Measurements from ENCODE around the gene ATP9A. TPM values are rescaled to one million over a fixed set of nuclear protein-coding genes. Genes with fewer than 3 reads are reported as not detected.

ATP9A gene
- total RNA-seq, 1 donor from 2014 or later, result 32.1 TPM

DNA sequence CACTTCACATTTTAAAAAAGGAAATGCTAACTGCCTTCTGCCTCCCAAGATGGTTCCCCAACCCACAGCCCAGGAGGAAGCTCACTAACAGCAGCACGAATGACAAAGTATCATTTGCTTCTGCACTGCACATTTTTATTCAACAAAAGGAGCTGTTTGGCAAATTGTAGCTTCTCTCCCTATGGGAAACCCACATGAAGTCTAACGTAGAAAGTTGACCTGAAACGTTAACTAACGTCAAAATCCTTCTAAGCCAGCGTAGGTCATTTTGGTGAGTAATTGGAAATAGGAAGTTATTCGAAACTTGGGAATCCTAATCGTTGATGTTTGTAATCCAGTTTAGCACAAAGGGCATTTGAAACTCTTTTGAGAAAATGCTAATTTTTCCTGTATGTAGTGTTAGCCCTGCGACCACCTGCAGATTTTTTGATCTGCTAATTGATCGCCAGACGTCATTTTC lies 31.2 kb upstream of the ATP9A start:
- DNase-seq, result no peak
- peaks cover 42% of the 10 kb centered on the region for H3K27me3 ChIP-seq
- no peaks in the 10 kb centered on the region for H3K36me3 ChIP-seq
- ATAC-seq, result peak; percentile 17
- intact Hi-C loops (cut with DNase I), result no loop called here
- H3K4me3 ChIP-seq, result no peak overlapping the region
- H3K27ac ChIP-seq, result no peak overlapping the region
- peaks cover 22% of the 10 kb centered on the region for H3K4me1 ChIP-seq
- H3K9me3 ChIP-seq, result no peaks in the 10 kb centered on the region
- TF ChIP-seq, protein P1, sequence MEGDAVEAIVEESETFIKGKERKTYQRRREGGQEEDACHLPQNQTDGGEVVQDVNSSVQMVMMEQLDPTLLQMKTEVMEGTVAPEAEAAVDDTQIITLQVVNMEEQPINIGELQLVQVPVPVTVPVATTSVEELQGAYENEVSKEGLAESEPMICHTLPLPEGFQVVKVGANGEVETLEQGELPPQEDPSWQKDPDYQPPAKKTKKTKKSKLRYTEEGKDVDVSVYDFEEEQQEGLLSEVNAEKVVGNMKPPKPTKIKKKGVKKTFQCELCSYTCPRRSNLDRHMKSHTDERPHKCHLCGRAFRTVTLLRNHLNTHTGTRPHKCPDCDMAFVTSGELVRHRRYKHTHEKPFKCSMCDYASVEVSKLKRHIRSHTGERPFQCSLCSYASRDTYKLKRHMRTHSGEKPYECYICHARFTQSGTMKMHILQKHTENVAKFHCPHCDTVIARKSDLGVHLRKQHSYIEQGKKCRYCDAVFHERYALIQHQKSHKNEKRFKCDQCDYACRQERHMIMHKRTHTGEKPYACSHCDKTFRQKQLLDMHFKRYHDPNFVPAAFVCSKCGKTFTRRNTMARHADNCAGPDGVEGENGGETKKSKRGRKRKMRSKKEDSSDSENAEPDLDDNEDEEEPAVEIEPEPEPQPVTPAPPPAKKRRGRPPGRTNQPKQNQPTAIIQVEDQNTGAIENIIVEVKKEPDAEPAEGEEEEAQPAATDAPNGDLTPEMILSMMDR (IDR thresholded peaks at IDR 0.05), result no peak

DNA sequence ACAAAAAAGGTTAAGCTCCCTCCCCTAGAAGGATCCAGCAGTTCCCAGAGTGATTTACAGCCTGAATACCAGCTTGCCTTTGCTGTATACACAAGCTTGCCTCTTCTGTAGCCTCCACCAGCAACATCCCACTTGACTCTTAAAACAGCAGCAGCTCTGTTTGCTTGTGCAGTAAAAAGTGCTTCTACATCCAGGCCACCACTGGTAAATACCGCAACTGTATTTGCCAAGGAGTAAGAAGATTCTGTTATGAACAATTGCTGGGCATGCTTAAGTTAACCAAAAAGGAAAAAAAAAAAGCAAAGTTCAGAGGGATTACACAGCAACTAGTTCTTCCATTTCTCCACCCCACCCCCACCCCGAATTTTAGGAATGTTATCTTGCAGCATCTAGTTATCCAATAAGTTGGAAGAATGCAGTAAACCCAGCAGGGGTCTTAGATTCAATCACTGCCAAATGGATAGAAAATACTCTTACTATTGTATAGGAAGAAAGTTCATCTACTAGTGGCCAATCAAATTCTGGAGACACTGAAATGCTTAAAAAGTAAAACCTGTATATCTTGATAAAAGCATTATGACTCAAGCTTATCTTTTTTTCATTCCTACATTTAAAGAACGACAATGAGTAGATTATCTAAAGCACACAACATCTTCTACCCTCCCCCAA lies 29.3 kb upstream of the ATP9A start:
- H3K4me1 ChIP-seq, result peaks cover 22% of the 10 kb centered on the region
- H3K36me3 ChIP-seq, result no peaks in the 10 kb centered on the region
- no peaks in the 10 kb centered on the region for H3K9me3 ChIP-seq
- no peak for DNase-seq
- H3K27me3 ChIP-seq, result peaks cover 50% of the 10 kb centered on the region
- H3K27ac ChIP-seq, result no peak overlapping the region
- TF ChIP-seq, protein P1 (IDR thresholded peaks at IDR 0.05), result no peak
- no peak overlapping the region for H3K4me3 ChIP-seq
- intact Hi-C loops (cut with DNase I), result no loop called here
- ATAC-seq, result no peak

DNA sequence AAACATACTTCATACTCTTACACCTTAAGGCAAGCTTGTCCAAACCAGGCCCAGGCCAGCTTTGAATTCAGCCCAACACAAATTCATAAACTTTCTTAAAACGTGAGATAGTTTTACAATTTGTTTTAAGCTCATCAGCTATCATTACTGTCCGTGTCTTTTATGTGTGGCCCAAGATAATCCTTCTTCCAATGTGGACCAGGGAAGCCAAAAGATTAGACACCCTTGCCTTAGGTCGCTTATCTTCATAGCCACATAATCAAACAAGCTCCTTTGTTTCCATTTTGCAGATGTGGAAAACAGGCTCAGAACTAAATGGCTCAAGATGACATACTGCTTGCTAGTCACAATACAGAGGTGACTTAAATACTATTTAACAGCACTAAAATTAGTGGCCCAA lies 28.1 kb upstream of the ATP9A start:
- TF ChIP-seq, protein P1 (IDR thresholded peaks at IDR 0.05), result no peak
- DNase-seq, result no peak
- no peak for ATAC-seq
- Histone ChIP-seq H3K27me3 (peaks cover 40% of the 10 kb centered on the region), H3K27ac (no peak overlapping the region), H3K36me3 (no peaks in the 10 kb centered on the region), H3K9me3 (no peaks in the 10 kb centered on the region), H3K4me3 (no peak overlapping the region), H3K4me1 (peaks cover 20% of the 10 kb centered on the region)
- intact Hi-C loops (cut with DNase I), result no loop called here

DNA sequence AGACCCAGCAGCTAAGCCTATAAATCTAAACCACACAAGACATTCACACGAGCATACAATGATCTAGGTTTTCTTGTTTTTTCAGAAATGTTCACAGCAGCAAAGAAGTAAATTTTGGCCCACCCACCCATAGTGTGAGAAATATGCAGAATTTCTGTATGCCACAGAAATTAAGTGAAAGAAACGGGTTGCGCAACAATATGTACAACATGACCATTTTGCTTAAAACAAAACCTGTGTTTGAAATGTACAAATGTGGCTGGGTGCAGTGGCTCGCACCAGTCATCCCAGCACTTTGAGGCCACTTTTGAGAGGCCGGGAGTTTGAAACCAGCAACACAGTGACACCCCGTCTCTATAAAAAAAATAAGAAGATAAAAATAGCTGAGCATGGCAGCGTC lies 24.8 kb upstream of the ATP9A start:
- Histone ChIP-seq H3K4me3 (no peak overlapping the region), H3K27ac (no peak overlapping the region), H3K27me3 (peaks cover 11% of the 10 kb centered on the region), H3K9me3 (no peaks in the 10 kb centered on the region), H3K36me3 (no peaks in the 10 kb centered on the region), H3K4me1 (no peaks in the 10 kb centered on the region)
- ATAC-seq (no peak), DNase-seq (no peak)
- TF ChIP-seq, protein P1 (IDR thresholded peaks at IDR 0.05), result no peak
- intact Hi-C loops (cut with DNase I), result no loop called here

DNA sequence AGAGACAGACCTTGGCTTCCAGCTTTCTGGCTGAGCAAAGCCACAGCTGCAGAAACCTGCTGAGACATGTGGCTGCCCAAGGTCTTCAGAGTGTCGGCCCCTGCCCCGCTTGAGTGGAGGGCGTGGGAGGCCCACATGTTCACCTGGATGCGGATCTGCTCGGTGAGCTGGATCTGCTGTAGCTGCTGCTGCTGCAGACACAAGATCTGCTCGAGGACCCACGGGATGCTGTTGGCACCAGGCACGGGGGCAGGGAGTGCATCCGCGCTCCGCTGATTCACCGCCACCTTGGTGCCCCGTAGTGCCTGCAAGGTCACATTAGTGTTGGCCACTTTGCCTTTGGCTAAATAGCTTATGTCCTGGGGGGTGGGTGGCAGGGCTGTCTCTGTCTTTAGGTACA lies 23.4 kb upstream of the ATP9A start:
- Histone ChIP-seq H3K9me3 (no peaks in the 10 kb centered on the region), H3K36me3 (no peaks in the 10 kb centered on the region), H3K27ac (no peak overlapping the region), H3K27me3 (peaks cover 11% of the 10 kb centered on the region), H3K4me1 (no peaks in the 10 kb centered on the region), H3K4me3 (no peak overlapping the region)
- ATAC-seq (no peak), DNase-seq (no peak)
- TF ChIP-seq, protein P1 (IDR thresholded peaks at IDR 0.05), result no peak
- intact Hi-C loops (cut with DNase I), result no loop called here

DNA sequence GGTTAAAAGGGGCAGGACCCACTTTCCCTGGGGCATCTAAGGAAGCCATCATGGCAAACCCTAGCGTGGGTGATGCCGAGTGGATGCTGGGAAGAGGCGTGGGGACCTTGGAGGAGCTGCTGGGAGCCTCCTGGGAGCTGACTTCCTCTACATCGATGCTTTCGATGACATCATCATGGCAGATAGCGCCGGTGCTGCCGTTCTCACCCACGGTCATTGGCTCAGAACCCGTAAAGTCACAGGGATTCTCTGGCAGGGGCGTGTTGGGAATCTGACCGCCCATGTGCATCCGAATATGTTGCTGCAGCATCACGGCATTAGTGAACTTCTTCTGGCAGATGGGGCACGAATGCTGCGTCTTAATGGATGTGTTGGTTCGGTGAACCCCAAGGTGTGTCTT lies 22.1 kb upstream of the ATP9A start:
- ATAC-seq (no peak), DNase-seq (peak; percentile 43)
- no peaks in the 10 kb centered on the region for H3K36me3 ChIP-seq
- H3K4me1 ChIP-seq, result no peaks in the 10 kb centered on the region
- H3K4me3 ChIP-seq, result no peak overlapping the region
- TF ChIP-seq, protein P1 (IDR thresholded peaks at IDR 0.05), result no peak
- peaks cover 11% of the 10 kb centered on the region for H3K27me3 ChIP-seq
- intact Hi-C loops (cut with DNase I), result no loop called here
- H3K27ac ChIP-seq, result no peak overlapping the region
- H3K9me3 ChIP-seq, result no peaks in the 10 kb centered on the region
